WI38 (cell line): Measurements from ENCODE around the gene CEP44.
"Not testable (repeated sequence)": the region's sequence is repeated elsewhere in the genome, so short reads cannot be mapped to it uniquely, and the experiment has no call there.

ENCODE experiments used
- H3K4me3 ChIP-seq: 2 replicates; pipeline ENCODE4 v1.5.1; 2011; ENCODE audit warnings: low read depth, mild to moderate bottlenecking, control low read depth, low read length
- TF ChIP-seq, protein P1 (sequence below): IDR thresholded peaks from 2 replicates; pipeline ENCODE4 v1.5.1; 2012; ENCODE audit warnings: low read depth, mild to moderate bottlenecking, control low read depth, low read length

CEP44 gene

GRCh38 chr4:174369985-174370384 lies 86.3 kb downstream of the CEP44 start:
- H3K4me3 ChIP-seq = no peak overlapping the region
- TF ChIP-seq, protein P1, sequence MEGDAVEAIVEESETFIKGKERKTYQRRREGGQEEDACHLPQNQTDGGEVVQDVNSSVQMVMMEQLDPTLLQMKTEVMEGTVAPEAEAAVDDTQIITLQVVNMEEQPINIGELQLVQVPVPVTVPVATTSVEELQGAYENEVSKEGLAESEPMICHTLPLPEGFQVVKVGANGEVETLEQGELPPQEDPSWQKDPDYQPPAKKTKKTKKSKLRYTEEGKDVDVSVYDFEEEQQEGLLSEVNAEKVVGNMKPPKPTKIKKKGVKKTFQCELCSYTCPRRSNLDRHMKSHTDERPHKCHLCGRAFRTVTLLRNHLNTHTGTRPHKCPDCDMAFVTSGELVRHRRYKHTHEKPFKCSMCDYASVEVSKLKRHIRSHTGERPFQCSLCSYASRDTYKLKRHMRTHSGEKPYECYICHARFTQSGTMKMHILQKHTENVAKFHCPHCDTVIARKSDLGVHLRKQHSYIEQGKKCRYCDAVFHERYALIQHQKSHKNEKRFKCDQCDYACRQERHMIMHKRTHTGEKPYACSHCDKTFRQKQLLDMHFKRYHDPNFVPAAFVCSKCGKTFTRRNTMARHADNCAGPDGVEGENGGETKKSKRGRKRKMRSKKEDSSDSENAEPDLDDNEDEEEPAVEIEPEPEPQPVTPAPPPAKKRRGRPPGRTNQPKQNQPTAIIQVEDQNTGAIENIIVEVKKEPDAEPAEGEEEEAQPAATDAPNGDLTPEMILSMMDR = no peak

DNA sequence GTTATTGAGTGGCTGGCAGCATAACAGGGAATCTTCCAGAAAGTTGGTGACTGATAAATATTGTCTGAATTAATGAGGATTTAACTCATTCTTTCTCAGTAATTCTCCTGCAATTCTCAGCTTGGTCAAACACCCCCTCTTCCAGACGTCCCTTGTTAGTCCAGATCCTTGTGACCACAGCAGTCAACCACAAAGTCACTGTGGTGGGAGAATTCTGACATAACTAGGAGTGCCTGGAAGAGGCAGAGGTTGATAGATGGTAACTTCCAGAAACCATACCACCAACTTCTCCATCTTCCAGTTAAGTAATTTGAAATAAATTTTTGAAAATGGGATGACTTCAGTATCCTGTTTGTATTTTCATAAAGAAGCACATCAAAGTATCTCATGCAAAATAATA lies 90.1 kb downstream of the CEP44 start:
- H3K4me3 ChIP-seq = no peak overlapping the region
- TF ChIP-seq, protein P1 = no peak

- TF ChIP-seq, protein P1 = no peak
- H3K4me3 ChIP-seq = no peak overlapping the region
These were observed 91.7 kb downstream of the CEP44 start for GRCh38 chr4:174375422-174375821.

- TF ChIP-seq, protein P1 = no peak
- H3K4me3 ChIP-seq = no peak overlapping the region
These were observed 93.9 kb downstream of the CEP44 start for GRCh38 chr4:174377613-174378012.

DNA sequence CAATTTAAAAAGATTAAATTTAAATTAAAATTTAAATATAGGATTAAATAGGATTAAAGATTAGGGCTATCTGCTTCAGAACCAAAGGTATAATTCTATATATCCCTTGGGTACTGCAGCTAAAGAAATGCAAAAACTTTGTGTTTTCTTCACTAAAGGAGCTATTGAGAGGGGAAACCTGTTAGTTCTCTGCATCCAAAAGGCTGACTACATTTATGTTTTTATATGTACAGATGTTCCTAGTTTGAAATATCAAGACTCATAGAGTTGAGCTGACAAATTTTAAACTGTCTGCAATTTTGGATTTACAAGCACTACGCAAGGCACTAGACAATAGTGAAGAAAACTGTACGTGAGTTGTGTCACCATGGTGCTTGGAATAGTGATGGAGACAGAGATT lies 95.2 kb downstream of the CEP44 start:
- no peak overlapping the region for H3K4me3 ChIP-seq
- TF ChIP-seq, protein P1 = no peak

- not testable (repeated sequence) for H3K4me3 ChIP-seq
These were observed 96.5 kb downstream of the CEP44 start for GRCh38 chr4:174380206-174380605.

DNA sequence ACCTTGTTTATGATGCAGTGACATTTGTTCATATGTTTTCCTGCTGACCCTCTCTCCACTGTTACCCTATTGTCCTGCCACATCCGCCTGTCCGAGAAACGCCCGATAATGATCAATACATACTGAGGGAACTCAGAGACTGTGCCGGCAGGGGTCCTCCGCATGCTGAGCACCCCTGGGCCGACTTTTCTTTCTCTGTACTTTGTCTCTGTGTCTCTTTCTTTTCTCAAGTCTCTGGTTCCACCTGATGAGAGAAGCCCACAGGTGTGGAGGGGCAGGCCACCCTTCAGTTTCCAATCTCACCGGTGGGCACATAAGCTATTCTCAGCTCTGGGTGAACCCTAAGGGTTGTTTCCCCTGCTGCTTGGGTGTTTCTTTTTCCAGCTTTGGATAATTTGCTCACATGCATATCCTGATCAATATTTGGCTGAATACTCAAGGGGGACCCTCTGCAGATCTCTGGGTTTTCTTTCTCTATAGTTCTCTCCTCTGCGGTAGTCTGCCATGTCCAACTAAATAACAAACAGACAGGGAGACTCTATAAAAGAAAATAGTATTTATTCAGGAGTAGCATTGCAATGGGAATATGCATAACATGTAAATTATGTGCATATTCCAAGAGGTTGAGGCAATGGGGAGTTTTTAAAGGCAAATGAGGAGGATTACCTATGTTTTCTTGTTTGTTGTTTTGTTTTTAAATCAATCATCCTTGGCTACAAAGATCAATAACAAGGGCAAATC lies 97.2 kb downstream of the CEP44 start:
- TF ChIP-seq, protein P1 = no peak
- H3K4me3 ChIP-seq = no peak overlapping the region

DNA sequence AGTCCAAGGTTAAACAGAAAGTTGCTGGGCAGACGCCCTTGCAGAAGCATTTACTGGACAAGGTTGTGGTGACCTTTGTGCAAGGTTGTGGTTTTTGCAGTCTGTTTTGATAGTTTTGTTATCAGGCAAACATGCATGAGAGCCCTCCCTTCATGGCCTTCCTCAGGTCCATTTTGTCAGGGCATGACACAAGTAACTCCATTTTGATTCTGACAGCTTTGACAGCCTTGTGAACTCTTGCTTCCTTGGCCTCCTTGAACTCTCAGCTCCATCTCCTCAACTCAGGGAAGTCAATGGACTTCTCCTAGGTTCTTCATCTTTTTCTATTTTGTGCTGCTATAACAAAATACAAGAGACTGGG lies 97.7 kb downstream of the CEP44 start:
- no peak overlapping the region for H3K4me3 ChIP-seq

More for the DNA sequence above, 97.7 kb downstream of the CEP44 start:
- TF ChIP-seq, protein P1 = no peak
